ENCODE results near the gene PDE4D. TPM values are rescaled to one million over a fixed set of nuclear protein-coding genes. Genes with fewer than 3 reads are reported as not detected.

Gene PDE4D
- total RNA-seq, 2 experiments from 2014 or later, result 75.5 to 80.7 TPM

DNA sequence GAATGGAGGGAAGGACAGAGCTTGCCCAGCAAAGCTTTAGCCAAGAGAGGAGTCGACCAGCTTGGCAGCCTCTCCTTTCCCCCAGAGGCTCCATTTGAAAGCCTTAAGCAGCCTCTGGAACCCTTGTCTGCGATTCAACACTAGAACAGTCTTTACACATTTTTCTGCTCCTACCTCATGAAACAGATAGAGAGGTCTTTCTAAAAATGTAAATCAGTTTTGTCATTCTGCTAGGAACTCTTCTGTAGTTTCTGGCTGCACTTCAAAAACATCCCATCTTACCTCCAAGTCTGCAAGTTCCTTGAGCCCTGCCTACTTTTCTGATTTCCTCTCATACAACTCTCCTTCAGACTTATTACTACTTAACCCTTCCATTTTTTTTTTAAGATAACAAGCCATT lies 70.1 kb downstream of the PDE4D start:
- H3K4me3 Mint-ChIP-seq, result no peak overlapping the region
- ATAC-seq, result no peak
- ChIA-PET POLR2A (no interaction called here), CTCF (interaction anchor here (2.1 kb wide), 1 partner anchor 12 kb away, joined by 8 read pairs; no protein-coding TSS in a partner anchor)
- intact Hi-C loops (cut with micrococcal nuclease), result no loop called here
- H3K4me1 Mint-ChIP-seq (ENCODE audit: low read depth), result no peaks in the 10 kb centered on the region
- H3K27me3 Mint-ChIP-seq, result peaks cover 13% of the 10 kb centered on the region
- TF ChIP-seq CTCF (IDR thresholded peaks at IDR 0.05), result no peak
- no peaks in the 10 kb centered on the region for H3K9me3 Mint-ChIP-seq
- H3K36me3 Mint-ChIP-seq (ENCODE audit: low read depth), result no peaks in the 10 kb centered on the region
- DNase-seq, result no peak
- H3K27ac Mint-ChIP-seq, result no peak overlapping the region

- ATAC-seq, result no peak
- Mint-ChIP-seq H3K9me3 (no peaks in the 10 kb centered on the region), H3K4me1 (ENCODE audit: low read depth) (no peaks in the 10 kb centered on the region), H3K27me3 (peaks cover 20% of the 10 kb centered on the region), H3K4me3 (no peak overlapping the region), H3K27ac (no peak overlapping the region), H3K36me3 (ENCODE audit: low read depth) (no peaks in the 10 kb centered on the region)
- no peak for TF ChIP-seq CTCF (IDR thresholded peaks at IDR 0.05)
- no peak for DNase-seq
- CTCF ChIA-PET, result interaction anchor here (1.3 to 1.9 kb wide), 2 partner anchors 9 to 10 kb away, joined by 6 to 7 read pairs; no protein-coding TSS in a partner anchor
- POLR2A ChIA-PET, result no interaction called here
- intact Hi-C loops (cut with micrococcal nuclease), result no loop called here
These were observed 73.7 kb downstream of the PDE4D start for GRCh38 chr5:59819806-59820205.

GRCh38 chr5:59817536-59817935 lies 76.0 kb downstream of the PDE4D start:
- H3K4me1 Mint-ChIP-seq (ENCODE audit: low read depth), result no peaks in the 10 kb centered on the region
- TF ChIP-seq CTCF (IDR thresholded peaks at IDR 0.05), result no peak
- ChIA-PET CTCF (interaction anchor here (1.0 to 1.9 kb wide), 2 partner anchors 7 to 10 kb away, joined by 4 to 6 read pairs; no protein-coding TSS in a partner anchor), POLR2A (no interaction called here)
- no peak overlapping the region for H3K27ac Mint-ChIP-seq
- intact Hi-C loops (cut with micrococcal nuclease), result no loop called here
- DNase-seq (no peak), ATAC-seq (no peak)
- no peak overlapping the region for H3K4me3 Mint-ChIP-seq
- H3K27me3 Mint-ChIP-seq, result peaks cover 14% of the 10 kb centered on the region
- H3K9me3 Mint-ChIP-seq, result no peaks in the 10 kb centered on the region
- no peaks in the 10 kb centered on the region for H3K36me3 Mint-ChIP-seq (ENCODE audit: low read depth)

- CTCF ChIA-PET, result no interaction called here
- DNase-seq, result no peak
- Mint-ChIP-seq H3K27ac (no peak overlapping the region), H3K9me3 (no peaks in the 10 kb centered on the region), H3K4me1 (ENCODE audit: low read depth) (no peaks in the 10 kb centered on the region), H3K36me3 (ENCODE audit: low read depth) (no peaks in the 10 kb centered on the region), H3K27me3 (peaks cover 17% of the 10 kb centered on the region), H3K4me3 (no peak overlapping the region)
- ATAC-seq, result no peak
- no peak for TF ChIP-seq CTCF (IDR thresholded peaks at IDR 0.05)
- POLR2A ChIA-PET, result no interaction called here
- intact Hi-C loops (cut with micrococcal nuclease), result no loop called here
These were observed 76.7 kb downstream of the PDE4D start for GRCh38 chr5:59816654-59817300.

GRCh38 chr5:59814537-59814872 lies 79.0 kb downstream of the PDE4D start:
- H3K4me1 Mint-ChIP-seq (ENCODE audit: low read depth), result peaks cover 5% of the 10 kb centered on the region
- no peak overlapping the region for H3K27ac Mint-ChIP-seq
- ChIA-PET CTCF (interaction anchor here (0.8 to 2.1 kb wide), 8 partner anchors 9 to 854 kb away, joined by 3 to 8 read pairs (median 3); no protein-coding TSS in a partner anchor), POLR2A (no interaction called here)
- intact Hi-C loops (cut with micrococcal nuclease), result loop anchor here (5.0 kb wide), 1 partner anchor 853 kb away; no protein-coding TSS in a partner anchor
- no peak overlapping the region for H3K4me3 Mint-ChIP-seq
- ATAC-seq, result no peak
- no peak for DNase-seq
- H3K36me3 Mint-ChIP-seq (ENCODE audit: low read depth), result no peaks in the 10 kb centered on the region
- no peaks in the 10 kb centered on the region for H3K9me3 Mint-ChIP-seq
- no peak for TF ChIP-seq CTCF (IDR thresholded peaks at IDR 0.05)
- peaks cover 19% of the 10 kb centered on the region for H3K27me3 Mint-ChIP-seq
